H1 (cell line): ENCODE results near the gene TRAPPC6A.

Experiments
- ATF3 ChIP-seq: IDR thresholded peaks from 2 replicates; pipeline ENCODE4 v1.6.1; 2011; ENCODE audit warnings: low read depth, mild to moderate bottlenecking, low read length; ENCODE audit not compliant: insufficient read depth
- CTCF ChIP-seq, 3 experiments: IDR thresholded peaks; 1 replicate in 2 of 3; 2 replicates in 1 of 3; pipeline versions ENCODE4 v1.5.1 to v1.6.1; 2011; ENCODE audit warnings: low read length in 3 of 3, mild to moderate bottlenecking in 3 of 3, inconsistent platforms in 2 of 3, low read depth in 1 of 3, moderate library complexity in 1 of 3; ENCODE audit not compliant: insufficient read depth in 1 of 3; ENCODE audit errors: control extremely low read depth in 1 of 3
- JUND ChIP-seq: IDR thresholded peaks from 2 replicates; pipeline ENCODE4 v1.6.1; 2011; ENCODE audit warnings: mild to moderate bottlenecking, improper control_type of control experiment, low read length
- MAX ChIP-seq: IDR thresholded peaks from 2 replicates; pipeline ENCODE4 v1.6.1; 2012; ENCODE audit warnings: inconsistent platforms
- POLR2A ChIP-seq, 2 experiments: IDR thresholded peaks; 1 replicate in 1 of 2; 2 replicates in 1 of 2; pipeline ENCODE4 v1.6.1; 2011; ENCODE audit warnings: low read depth in 2 of 2, low read length in 2 of 2, mild to moderate bottlenecking in 2 of 2; ENCODE audit errors: control extremely low read depth in 1 of 2
- SP1 ChIP-seq: IDR thresholded peaks from 2 replicates; pipeline ENCODE4 v1.6.1; 2011; ENCODE audit warnings: low read depth, low read length

- TF ChIP-seq ATF3 (no peak), SP1 (no peak), POLR2A (IDR thresholded peaks at IDR 0.05; ENCODE audit: control extremely low read depth in 1 of 2, low read depth in 2 of 2, low read length in 2 of 2) (no peak), MAX (no peak), JUND (no peak), CTCF (IDR thresholded peaks at IDR 0.05; ENCODE audit: control extremely low read depth in 1 of 3, insufficient read depth in 1 of 3, low read depth in 1 of 3, low read length in 3 of 3) (no peak)
Measured at GRCh38 chr19:45171211-45171623, 6.8 kb downstream of the TRAPPC6A start.
